DMS114 treated with DMSO at 0.1 percent for 48 hours (cell line): ENCODE results near the gene LRIT2.

ENCODE experiments used
- DNase-seq: peaks from one replicate; lab custom pipeline; 2025; ENCODE audit not compliant: unreplicated experiment; lab: John Stamatoyannopoulos, UW

The LRIT2 gene

DNA sequence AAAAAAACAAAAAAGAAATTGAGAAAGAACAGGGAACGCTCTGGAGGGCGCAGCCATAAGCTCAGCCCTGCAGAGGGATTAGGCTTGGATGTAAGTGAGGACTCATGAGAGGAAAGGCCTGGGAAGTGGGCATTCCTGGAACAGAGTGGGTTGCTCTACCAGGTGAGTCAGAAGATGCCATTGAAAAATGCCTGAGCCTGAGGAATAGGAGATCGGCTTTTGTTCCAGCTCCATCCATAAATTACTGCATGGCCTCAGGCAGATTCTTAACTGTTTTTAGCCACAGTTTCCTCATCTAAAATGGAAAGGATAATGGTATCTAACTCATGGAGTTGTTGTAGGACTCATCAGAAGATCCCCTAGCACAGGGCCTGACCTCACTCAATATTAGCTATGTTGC lies 18.4 kb upstream of the LRIT2 start:
- DNase-seq = no peak

- no peak for DNase-seq
These were observed 15.9 kb upstream of the LRIT2 start, which contains the start of gene LRIT1 for GRCh38 chr10:84241185-84241790. LRIT1 (minus strand) TSS chr10:84241546; CDS start chr10:84241439, 107 bp downstream.

DNA sequence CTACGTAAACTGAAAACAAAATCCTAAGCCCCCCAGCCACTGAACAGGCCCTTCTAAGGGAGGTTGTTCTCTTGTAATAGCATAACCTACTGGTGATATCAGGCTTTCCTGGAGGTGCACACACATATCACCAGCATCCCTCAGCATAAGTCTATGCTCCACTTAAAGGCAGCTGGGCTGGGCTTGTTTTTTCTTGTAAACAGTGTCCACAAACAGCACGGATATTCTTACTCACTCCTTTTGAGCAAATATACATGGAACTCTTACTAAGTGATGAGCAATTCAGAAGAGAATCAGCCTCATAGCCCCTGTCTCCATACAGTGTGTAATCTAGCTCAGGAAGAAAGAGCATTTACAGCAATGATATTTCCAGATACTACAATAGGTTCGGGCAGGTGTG lies 13.6 kb upstream of the LRIT2 start:
- DNase-seq = no peak

DNA sequence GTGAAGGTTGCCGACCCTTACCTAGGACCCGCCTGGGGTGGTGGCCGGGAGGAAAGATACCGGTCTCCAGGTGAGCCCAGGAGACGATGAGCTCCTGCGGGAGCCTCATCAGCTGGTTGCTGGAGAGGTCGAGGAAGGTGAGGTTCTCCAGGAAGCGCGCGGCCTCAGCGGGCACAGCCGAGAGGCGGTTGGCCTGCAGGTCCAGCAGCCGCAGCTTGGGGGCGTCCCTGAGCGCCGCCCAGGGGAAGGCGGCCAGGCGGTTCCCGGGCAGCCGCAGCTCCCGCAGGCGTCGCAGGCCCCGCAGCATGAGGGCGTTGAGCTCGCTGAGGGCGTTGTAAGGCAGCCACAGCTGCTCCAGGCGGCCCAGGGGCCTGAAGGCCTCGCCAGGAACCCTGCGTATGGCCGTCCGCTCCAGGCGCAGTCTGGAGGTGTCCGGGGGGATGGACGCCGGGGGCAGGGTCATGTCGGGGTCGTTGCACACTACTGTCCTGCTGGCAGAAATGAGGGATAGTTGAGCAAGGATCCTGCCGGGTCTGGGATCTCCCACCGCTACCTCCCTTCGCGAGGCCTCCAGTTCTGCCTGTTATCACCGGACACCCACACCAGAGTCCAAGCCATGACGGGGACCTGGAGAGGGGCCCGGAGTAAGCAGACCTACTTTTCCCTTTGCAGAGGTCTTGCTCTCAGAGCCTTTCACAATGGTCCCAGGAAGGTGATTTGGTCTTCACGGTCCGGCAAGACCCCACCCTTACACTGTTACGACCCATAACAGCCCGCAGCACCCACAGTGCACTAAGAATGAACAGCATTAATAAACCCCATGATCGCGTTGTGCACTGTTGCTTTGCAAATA lies 12.1 kb upstream of the LRIT2 start:
- no peak for DNase-seq

GRCh38 chr10:84236807-84237198 lies 11.5 kb upstream of the LRIT2 start:
- DNase-seq = no peak

DNA sequence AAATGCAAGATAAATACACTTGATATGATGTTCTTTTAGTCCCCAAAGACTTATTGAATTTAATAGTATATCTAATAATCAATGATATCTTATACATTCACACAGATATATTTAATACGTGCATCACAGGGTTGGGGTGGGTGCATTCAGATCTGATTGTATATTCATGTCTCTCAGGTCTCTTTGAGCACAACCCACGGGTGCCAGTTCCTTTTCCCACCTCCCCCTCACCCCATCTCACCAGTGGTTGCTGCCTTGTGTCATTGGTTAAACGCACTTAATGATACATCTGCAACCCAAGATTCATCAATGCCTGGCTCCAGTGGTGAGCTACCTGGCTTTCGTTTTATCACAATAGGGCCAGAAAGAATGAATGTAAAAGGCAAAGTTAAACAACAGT lies 9.8 kb upstream of the LRIT2 start:
- DNase-seq = no peak

DNA sequence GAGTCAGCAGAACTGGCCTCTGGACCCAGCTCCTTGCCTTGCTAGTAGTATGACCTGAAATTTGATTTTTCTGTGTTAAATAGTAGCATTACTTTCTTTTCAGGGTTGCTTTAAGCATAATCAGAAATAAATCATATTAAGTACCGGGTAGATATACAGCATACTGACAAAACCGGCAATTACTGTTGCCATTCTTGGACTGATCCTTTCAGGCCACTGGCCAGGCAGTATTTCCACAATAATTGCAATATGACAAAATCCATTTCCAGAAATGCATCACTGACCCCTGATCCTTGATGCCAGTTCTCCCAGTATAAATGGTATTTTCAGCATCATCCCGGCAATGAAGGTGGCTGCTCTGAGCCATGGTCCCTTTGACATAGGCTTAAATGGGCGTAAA lies 9.1 kb upstream of the LRIT2 start:
- DNase-seq = no peak

DNA sequence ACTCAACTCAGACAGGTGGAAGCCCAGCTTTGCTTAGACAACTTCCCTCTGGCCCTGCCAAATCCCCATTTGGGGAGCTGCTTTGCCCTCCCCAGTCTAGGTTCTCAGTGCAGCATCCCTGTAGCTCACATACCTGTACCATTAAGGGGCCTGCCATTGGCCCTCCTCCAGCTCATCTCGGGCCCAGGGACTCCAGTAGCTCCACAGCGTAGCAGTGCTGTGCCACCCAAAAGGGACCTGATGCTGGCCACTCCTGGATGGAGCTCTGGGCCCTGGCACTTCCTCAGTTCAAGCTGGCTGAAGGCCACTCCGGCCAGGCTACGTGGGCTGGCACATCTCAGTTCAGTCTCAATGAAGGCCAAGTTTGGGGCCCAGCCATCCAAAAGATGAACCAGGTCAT lies 8.6 kb upstream of the LRIT2 start:
- DNase-seq = no peak

DNA sequence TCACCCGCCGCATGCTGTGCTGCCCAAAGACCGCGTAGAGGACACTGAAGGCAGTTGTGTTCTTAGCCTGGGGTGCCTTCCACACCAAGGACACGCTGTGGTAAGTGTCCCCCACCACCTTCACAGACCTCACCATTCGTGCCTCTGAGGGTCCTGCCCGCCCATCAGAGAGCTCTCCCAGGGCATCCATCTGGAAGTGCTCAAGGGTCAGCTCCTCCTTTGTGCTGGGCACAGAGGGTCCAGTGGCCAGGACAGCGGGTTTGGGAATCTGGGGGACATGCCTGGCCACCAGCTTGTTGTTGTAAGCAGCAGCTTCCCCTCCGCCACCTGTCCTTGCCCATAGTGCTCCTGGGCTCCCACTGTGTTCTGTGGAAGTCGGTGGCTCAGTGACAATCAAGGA lies 7.0 kb upstream of the LRIT2 start:
- DNase-seq = no peak

DNA sequence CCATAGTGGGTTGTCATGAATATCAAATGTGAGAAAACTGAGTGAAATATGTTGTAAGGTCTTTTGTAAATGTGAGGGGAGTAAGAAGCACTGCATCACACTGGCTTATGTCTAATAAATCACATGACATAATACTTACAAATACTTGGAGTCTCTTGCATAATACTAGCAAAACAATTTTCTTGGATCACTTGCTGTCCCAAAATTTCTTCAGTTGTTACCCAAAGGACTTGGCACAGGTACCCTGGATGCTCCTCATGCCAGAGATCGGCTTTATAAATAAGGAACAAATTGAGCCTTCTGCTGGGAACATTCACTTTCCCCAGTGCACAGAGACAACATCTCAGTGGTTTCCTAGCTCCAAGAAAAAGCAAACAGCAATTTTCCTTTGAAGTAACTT lies 5.0 kb upstream of the LRIT2 start:
- no peak for DNase-seq

- no peak for DNase-seq
These were observed 2.5 kb upstream of the LRIT2 start for GRCh38 chr10:84227810-84228209.

GRCh38 chr10:84226616-84227015 lies 1.3 kb upstream of the LRIT2 start:
- no peak for DNase-seq

DNA sequence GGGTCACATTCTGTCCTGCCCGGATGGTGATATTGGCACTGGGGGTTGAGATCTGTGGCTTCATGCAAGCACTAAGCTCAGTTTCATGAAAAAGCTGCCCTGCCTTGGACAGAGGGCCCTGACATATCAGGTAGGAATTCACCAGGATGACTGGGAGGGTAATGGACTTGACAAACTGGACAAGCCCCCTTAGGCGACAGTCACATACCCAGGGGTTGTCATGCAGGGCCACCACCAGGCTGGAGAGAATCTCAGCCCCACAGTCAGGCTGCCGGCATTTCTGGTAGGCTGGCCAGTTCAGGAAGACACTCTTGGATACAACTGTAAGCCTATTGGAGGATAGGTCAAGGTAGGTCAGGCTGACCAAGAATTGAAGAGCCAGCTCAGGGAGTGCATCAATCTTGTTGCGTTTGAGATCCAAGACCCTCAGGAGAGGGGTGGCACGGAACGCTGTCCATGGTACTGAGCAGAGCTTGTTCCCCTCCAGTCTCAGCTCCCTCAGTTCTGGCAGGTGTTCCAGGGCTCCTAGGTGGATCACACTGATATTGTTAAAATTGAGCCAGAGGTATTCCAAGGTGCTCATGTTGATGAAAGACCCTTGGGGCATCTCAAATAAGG lies 824 bp downstream of the LRIT2 start:
- DNase-seq = no peak

DNA sequence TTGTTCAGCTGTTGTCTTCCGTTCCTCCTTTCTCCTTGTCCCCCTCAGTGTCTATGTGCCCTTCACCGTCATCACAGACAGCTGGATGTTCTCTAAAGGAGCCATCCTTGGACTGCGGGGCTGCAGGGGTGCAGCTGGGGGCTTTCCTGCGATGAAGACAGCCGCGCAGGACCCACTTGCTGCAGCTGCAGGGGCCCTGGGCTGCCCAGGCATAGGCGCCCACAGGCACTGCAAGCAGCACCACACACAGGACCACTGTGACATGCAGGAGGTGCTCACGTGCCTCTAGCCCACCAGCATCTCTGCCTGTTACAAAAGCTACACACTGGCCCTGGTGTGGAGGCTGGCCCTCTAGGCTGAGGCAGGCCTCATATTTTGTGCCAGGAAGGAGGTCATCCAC lies 3.4 kb downstream of the LRIT2 start:
- no peak for DNase-seq

GRCh38 chr10:84217746-84218145 lies 7.6 kb downstream of the LRIT2 start:
- no peak for DNase-seq

GRCh38 chr10:84216834-84217233 lies 8.5 kb downstream of the LRIT2 start:
- no peak for DNase-seq

GRCh38 chr10:84214612-84215235 lies 10.6 kb downstream of the LRIT2 start:
- DNase-seq = no peak

DNA sequence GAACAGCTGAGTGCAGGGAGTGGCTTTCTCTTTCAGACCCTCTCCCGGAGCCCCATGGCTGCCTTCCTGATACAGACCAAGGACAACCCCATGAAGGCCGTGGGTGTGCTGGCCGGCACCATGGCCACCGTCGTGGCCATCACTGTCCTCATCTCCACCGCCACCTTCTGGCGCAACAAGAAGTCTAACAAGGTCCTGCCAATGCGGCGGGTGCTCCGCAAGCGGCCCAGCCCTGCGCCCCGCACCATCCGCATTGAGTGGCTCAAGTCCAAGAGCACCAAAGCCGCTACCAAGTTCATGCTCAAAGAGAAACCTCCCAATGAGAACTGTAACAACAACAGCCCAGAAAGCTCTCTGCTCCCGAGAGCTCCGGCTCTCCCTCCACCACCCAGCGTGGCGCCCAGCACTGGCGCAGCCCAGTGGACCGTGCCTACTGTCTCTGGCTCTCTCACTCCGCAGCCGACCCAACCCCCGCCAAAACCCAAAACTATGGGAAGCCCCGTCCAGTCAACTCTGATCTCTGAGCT lies 11.2 kb downstream of the LRIT2 start:
- DNase-seq = no peak

DNA sequence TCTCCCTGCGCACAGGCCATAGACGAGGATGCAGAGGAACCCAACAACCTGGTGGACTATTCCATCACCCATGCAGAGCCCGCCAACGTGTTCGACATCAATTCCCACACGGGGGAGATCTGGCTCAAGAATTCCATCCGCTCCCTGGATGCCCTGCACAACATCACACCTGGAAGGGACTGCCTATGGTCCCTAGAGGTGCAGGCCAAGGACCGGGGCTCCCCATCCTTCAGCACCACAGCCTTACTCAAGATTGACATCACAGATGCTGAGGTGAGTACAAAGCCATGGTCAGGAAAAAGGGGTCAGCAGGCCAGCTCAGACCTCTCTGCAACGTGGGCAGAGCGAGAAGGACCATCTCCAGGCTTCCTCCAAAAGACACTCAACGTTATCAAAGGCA lies 12.3 kb downstream of the LRIT2 start:
- no peak for DNase-seq

GRCh38 chr10:84212014-84212413 lies 13.3 kb downstream of the LRIT2 start:
- no peak for DNase-seq

DNA sequence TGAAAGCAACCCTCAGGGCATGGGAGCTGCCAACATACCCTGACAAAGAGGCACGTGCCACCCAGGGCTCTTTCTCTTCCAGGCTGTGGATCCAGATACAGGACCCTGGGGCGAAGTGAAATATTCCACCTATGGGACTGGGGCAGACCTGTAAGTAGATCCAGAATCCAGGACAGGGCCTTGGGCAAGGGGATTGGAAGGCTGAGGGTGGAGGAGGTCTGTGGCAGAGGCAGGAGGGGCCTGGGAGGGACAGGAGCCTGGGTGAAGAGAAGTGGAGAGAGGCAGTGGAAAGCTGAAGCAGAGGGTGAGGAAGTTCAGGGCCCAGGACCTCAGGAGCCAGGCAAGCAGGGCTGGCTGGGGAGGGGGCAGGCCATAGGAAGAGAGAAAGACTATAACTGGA lies 13.8 kb downstream of the LRIT2 start:
- no peak for DNase-seq

DNA sequence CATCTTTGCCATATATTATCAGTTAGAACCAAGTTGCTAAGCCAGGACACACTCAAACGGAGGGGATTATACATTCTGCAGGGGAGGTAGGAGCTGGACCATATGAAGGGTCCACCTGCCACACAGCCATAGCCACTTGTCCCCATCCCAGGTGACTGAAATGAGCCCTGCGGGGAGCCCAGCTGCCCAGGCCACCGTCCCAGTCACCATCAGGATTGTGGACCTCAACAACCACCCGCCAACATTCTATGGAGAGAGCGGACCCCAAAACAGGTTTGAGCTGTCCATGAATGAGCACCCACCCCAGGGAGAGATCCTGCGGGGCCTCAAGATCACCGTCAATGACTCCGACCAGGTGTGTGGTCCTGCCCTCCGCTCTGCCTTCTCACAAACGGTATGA lies 17.3 kb downstream of the LRIT2 start:
- DNase-seq = no peak
